HEK293 (cell line): ENCODE results near the gene FGFR2.
A peak's percentile ranks its signal among the peaks of the same experiment; 100 is the strongest.

Experiments
- IKZF3 ChIP-seq: fragments of 450-650 bp; IDR thresholded peaks from 2 replicates; pipeline ENCODE4 v1.5.0; 2018; ENCODE audit warnings: missing biosample characterization, mild to moderate bottlenecking, missing genetic modification characterization, moderate library complexity
- KLF7 ChIP-seq: fragments of 450-650 bp; formaldehyde crosslinking; IDR thresholded peaks from 2 replicates; pipeline ENCODE4 v1.5.1; 2016; ENCODE audit warnings: missing biosample characterization, missing genetic modification characterization, borderline replicate concordance
- MEIS1 ChIP-seq: sonication (generic); formaldehyde crosslinking; IDR thresholded peaks from 2 replicates; pipeline ENCODE4 v1.8.1; 2022; ENCODE audit warnings: missing genetic modification reagents, mild to moderate bottlenecking, borderline replicate concordance
- SCRT2 ChIP-seq: fragments of 450-650 bp; formaldehyde crosslinking; IDR thresholded peaks from 2 replicates; pipeline ENCODE4 v1.5.1; 2016; ENCODE audit warnings: missing biosample characterization, missing genetic modification characterization
- TCF7L2 ChIP-seq: IDR thresholded peaks from 2 replicates; pipeline ENCODE4 v1.6.1; 2011; ENCODE audit warnings: low read depth, mild to moderate bottlenecking, inconsistent platforms, low read length, moderate library complexity, borderline replicate concordance
- WT1 ChIP-seq: fragments of 450-650 bp; formaldehyde crosslinking; IDR thresholded peaks from 2 replicates; pipeline ENCODE4 v1.5.1; 2016; ENCODE audit warnings: missing biosample characterization, missing genetic modification characterization
- YY2 ChIP-seq: fragments of 450-650 bp; formaldehyde crosslinking; IDR thresholded peaks from 2 replicates; pipeline ENCODE4 v1.5.1; 2016; ENCODE audit warnings: missing biosample characterization, missing genetic modification characterization
- ZBTB7A ChIP-seq: fragments of 450-650 bp; formaldehyde crosslinking; IDR thresholded peaks from 2 replicates; pipeline ENCODE4 v1.5.1; 2016; ENCODE audit warnings: low read depth, missing biosample characterization, missing genetic modification characterization
- ZFP37 ChIP-seq: fragments of 450-650 bp; formaldehyde crosslinking; IDR thresholded peaks from 2 replicates; pipeline ENCODE4 v1.5.1; 2016; ENCODE audit warnings: missing biosample characterization, missing genetic modification characterization
- ZFP41 ChIP-seq: fragments of 450-650 bp; formaldehyde crosslinking; IDR thresholded peaks from 2 replicates; pipeline ENCODE4 v1.5.1; 2016; ENCODE audit warnings: missing biosample characterization, missing genetic modification characterization, borderline replicate concordance
- ZNF121 ChIP-seq: fragments of 450-650 bp; formaldehyde crosslinking; IDR thresholded peaks from 2 replicates; pipeline ENCODE4 v1.5.1; 2016; ENCODE audit warnings: missing biosample characterization, missing genetic modification characterization
- ZNF146 ChIP-seq: fragments of 450-650 bp; formaldehyde crosslinking; IDR thresholded peaks from 2 replicates; pipeline ENCODE4 v1.5.1; 2016; ENCODE audit warnings: missing biosample characterization, missing genetic modification characterization
- ZNF155 ChIP-seq: fragments of 450-650 bp; formaldehyde crosslinking; IDR thresholded peaks from 2 replicates; pipeline ENCODE4 v1.5.1; 2016; ENCODE audit warnings: missing biosample characterization, missing genetic modification characterization
- ZNF174 ChIP-seq: fragments of 450-650 bp; formaldehyde crosslinking; IDR thresholded peaks from 2 replicates; pipeline ENCODE4 v1.5.0; 2017; ENCODE audit warnings: missing biosample characterization, mild to moderate bottlenecking, missing genetic modification characterization
- ZNF184 ChIP-seq: fragments of 450-650 bp; IDR thresholded peaks from 2 replicates; pipeline ENCODE4 v1.5.1; 2018; ENCODE audit warnings: missing biosample characterization, mild to moderate bottlenecking, missing genetic modification characterization
- ZNF223 ChIP-seq: fragments of 450-650 bp; formaldehyde crosslinking; IDR thresholded peaks from 2 replicates; pipeline ENCODE4 v1.5.1; 2016; ENCODE audit warnings: missing biosample characterization, missing genetic modification characterization
- ZNF248 ChIP-seq: fragments of 450-650 bp; formaldehyde crosslinking; IDR thresholded peaks from 2 replicates; pipeline ENCODE4 v1.5.1; 2017; ENCODE audit warnings: missing biosample characterization, missing genetic modification characterization
- ZNF341 ChIP-seq: fragments of 450-650 bp; formaldehyde crosslinking; IDR thresholded peaks from 2 replicates; pipeline ENCODE4; 2016; ENCODE audit warnings: low read depth, missing biosample characterization, missing genetic modification characterization
- ZNF391 ChIP-seq: fragments of 450-650 bp; formaldehyde crosslinking; IDR thresholded peaks from 2 replicates; pipeline ENCODE4 v1.5.1; 2016; ENCODE audit warnings: low read depth, missing biosample characterization, missing genetic modification characterization, borderline replicate concordance
- ZNF416 ChIP-seq: fragments of 450-650 bp; formaldehyde crosslinking; IDR thresholded peaks from 2 replicates; pipeline ENCODE4 v1.5.1; 2016; ENCODE audit warnings: missing biosample characterization, missing genetic modification characterization
- ZNF510 ChIP-seq: fragments of 450-650 bp; formaldehyde crosslinking; IDR thresholded peaks from 2 replicates; pipeline ENCODE4 v1.5.1; 2018; ENCODE audit warnings: mild to moderate bottlenecking, missing genetic modification characterization, missing biosample characterization; ENCODE audit not compliant: insufficient replicate concordance
- ZNF623 ChIP-seq: fragments of 450-650 bp; formaldehyde crosslinking; IDR thresholded peaks from 2 replicates; pipeline ENCODE4 v1.5.1; 2016; ENCODE audit warnings: missing biosample characterization, missing genetic modification characterization
- ZNF624 ChIP-seq: fragments of 450-650 bp; formaldehyde crosslinking; IDR thresholded peaks from 2 replicates; pipeline ENCODE4 v1.5.1; 2017; ENCODE audit warnings: missing biosample characterization, missing genetic modification characterization
- ZNF660 ChIP-seq: fragments of 450-650 bp; IDR thresholded peaks from 2 replicates; pipeline ENCODE4 v1.5.1; 2018; ENCODE audit warnings: missing biosample characterization, mild to moderate bottlenecking, missing genetic modification characterization
- ZNF677 ChIP-seq: fragments of 450-650 bp; IDR thresholded peaks from 2 replicates; pipeline ENCODE4 v1.5.0; 2018; ENCODE audit warnings: missing biosample characterization, mild to moderate bottlenecking, missing genetic modification characterization, moderate library complexity
- ZNF792 ChIP-seq: fragments of 450-650 bp; formaldehyde crosslinking; IDR thresholded peaks from 2 replicates; pipeline ENCODE4 v1.5.1; 2016; ENCODE audit warnings: missing biosample characterization, missing genetic modification characterization
- TF ChIP-seq, protein P1 (sequence below): fragments of 450-650 bp; formaldehyde crosslinking; IDR thresholded peaks from 2 replicates; pipeline ENCODE4 v1.5.1; 2016; ENCODE audit warnings: missing biosample characterization, missing genetic modification characterization
- TF ChIP-seq, protein P2 (sequence below): fragments of 450-650 bp; formaldehyde crosslinking; IDR thresholded peaks from 2 replicates; pipeline ENCODE4 v1.5.0; 2017; ENCODE audit warnings: missing biosample characterization, missing genetic modification characterization, borderline replicate concordance
- TF ChIP-seq, protein P3 (sequence below): fragments of 450-650 bp; IDR thresholded peaks from 2 replicates; pipeline ENCODE4 v1.5.1; 2018; ENCODE audit warnings: missing biosample characterization, mild to moderate bottlenecking, missing genetic modification characterization
- TF ChIP-seq, protein P4 (sequence below): fragments of 450-650 bp; formaldehyde crosslinking; IDR thresholded peaks from 2 replicates; pipeline ENCODE4 v1.5.1; 2016; ENCODE audit warnings: missing biosample characterization, missing genetic modification characterization, low read depth
- TF ChIP-seq, protein P5 (sequence below): fragments of 450-650 bp; formaldehyde crosslinking; IDR thresholded peaks from 2 replicates; pipeline ENCODE4 v1.5.1; 2016; ENCODE audit warnings: missing biosample characterization, missing genetic modification characterization

FGFR2 gene

DNA sequence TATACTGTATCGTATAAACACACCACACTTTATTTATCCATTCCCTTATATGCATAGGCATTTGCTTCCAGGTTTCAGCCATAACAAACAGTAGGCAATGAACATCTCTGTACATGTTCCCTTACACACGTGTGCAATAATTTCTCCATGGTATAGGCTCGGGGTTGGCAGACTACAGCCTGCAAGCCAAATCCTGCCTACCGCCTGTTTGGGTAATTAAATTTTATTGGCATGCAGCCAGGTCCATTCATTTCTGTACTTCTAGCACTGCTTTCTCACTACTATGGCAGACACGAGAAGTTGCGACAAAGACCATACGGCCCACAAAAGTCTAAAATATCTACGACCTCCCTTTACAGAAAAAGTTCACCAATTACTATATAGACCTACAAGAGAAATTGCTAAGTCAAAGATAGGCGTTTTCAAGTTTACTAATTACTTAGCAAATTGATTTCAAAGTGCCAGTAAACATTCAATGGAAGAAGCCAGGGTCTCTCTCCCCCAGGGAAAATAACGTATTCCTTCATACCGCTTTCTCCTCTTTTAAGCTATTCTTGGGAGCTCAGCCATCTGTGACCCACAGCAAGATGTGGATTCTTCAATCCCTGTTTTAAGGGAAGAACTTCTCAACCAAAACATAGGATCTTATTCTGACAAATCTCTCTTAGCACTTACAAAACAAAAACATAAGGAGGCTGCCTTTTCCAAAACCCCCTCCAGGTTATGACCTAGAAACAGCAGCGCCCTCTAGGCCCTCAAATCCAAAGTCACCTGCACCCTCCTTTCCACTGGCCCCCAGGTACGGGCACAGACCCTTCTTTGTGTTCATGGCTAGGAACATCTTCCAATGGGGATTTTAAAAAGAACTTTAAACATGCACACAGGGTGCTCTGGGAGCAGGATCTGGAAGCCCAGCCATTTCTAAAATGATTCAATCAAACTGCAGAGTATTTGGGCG lies 100.5 kb downstream of the FGFR2 start (continued):
- TF ChIP-seq ZNF248 (tag by site-specific recombination): no peak
- TF ChIP-seq, protein P1, sequence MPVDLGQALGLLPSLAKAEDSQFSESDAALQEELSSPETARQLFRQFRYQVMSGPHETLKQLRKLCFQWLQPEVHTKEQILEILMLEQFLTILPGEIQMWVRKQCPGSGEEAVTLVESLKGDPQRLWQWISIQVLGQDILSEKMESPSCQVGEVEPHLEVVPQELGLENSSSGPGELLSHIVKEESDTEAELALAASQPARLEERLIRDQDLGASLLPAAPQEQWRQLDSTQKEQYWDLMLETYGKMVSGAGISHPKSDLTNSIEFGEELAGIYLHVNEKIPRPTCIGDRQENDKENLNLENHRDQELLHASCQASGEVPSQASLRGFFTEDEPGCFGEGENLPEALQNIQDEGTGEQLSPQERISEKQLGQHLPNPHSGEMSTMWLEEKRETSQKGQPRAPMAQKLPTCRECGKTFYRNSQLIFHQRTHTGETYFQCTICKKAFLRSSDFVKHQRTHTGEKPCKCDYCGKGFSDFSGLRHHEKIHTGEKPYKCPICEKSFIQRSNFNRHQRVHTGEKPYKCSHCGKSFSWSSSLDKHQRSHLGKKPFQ (tag by site-specific recombination): no peak
- TF ChIP-seq, protein P2, sequence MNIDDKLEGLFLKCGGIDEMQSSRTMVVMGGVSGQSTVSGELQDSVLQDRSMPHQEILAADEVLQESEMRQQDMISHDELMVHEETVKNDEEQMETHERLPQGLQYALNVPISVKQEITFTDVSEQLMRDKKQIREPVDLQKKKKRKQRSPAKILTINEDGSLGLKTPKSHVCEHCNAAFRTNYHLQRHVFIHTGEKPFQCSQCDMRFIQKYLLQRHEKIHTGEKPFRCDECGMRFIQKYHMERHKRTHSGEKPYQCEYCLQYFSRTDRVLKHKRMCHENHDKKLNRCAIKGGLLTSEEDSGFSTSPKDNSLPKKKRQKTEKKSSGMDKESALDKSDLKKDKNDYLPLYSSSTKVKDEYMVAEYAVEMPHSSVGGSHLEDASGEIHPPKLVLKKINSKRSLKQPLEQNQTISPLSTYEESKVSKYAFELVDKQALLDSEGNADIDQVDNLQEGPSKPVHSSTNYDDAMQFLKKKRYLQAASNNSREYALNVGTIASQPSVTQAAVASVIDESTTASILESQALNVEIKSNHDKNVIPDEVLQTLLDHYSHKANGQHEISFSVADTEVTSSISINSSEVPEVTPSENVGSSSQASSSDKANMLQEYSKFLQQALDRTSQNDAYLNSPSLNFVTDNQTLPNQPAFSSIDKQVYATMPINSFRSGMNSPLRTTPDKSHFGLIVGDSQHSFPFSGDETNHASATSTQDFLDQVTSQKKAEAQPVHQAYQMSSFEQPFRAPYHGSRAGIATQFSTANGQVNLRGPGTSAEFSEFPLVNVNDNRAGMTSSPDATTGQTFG (tag by site-specific recombination): no peak
- no peak for TF ChIP-seq KLF7 (tag by site-specific recombination)
- TF ChIP-seq ZNF660 (tag by site-specific recombination): peak; percentile 72
- TF ChIP-seq TCF7L2: no peak
- TF ChIP-seq ZFP41 (tag by site-specific recombination): no peak
- no peak for TF ChIP-seq ZNF121 (tag by site-specific recombination)
- TF ChIP-seq ZNF510 (tag by site-specific recombination): peak; percentile 17
- no peak for TF ChIP-seq ZNF391 (tag by site-specific recombination)
- TF ChIP-seq ZNF416 (tag by site-specific recombination): no peak
- 0 out of 2 replicates have a peak, but pooled peaks have one; percentile 27 for TF ChIP-seq SCRT2
- no peak for TF ChIP-seq ZNF223 (tag by site-specific recombination)
- no peak for TF ChIP-seq ZBTB7A (tag by site-specific recombination)
- TF ChIP-seq ZNF624: peak; percentile 45; the same call in 1 of the 2 replicates
- TF ChIP-seq ZNF623 (tag by site-specific recombination): no peak
- no peak for TF ChIP-seq IKZF3 (tag by site-specific recombination)
- TF ChIP-seq ZNF677: no peak
- TF ChIP-seq MEIS1 (CRISPR knock-in tag): no peak
- TF ChIP-seq ZNF155 (tag by site-specific recombination): no peak
- TF ChIP-seq ZNF184: peak; percentile 80; the same call in 1 of the 2 replicates
- no peak for TF ChIP-seq ZFP37 (tag by site-specific recombination)
- TF ChIP-seq WT1 (tag by site-specific recombination): no peak
- TF ChIP-seq, protein P3, sequence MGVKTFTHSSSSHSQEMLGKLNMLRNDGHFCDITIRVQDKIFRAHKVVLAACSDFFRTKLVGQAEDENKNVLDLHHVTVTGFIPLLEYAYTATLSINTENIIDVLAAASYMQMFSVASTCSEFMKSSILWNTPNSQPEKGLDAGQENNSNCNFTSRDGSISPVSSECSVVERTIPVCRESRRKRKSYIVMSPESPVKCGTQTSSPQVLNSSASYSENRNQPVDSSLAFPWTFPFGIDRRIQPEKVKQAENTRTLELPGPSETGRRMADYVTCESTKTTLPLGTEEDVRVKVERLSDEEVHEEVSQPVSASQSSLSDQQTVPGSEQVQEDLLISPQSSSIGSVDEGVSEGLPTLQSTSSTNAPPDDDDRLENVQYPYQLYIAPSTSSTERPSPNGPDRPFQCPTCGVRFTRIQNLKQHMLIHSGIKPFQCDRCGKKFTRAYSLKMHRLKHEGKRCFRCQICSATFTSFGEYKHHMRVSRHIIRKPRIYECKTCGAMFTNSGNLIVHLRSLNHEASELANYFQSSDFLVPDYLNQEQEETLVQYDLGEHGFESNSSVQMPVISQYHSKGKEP: peak; percentile 90
- no peak for TF ChIP-seq ZNF146 (tag by site-specific recombination)
- TF ChIP-seq ZNF174 (tag by site-specific recombination): no peak
- TF ChIP-seq, protein P4, sequence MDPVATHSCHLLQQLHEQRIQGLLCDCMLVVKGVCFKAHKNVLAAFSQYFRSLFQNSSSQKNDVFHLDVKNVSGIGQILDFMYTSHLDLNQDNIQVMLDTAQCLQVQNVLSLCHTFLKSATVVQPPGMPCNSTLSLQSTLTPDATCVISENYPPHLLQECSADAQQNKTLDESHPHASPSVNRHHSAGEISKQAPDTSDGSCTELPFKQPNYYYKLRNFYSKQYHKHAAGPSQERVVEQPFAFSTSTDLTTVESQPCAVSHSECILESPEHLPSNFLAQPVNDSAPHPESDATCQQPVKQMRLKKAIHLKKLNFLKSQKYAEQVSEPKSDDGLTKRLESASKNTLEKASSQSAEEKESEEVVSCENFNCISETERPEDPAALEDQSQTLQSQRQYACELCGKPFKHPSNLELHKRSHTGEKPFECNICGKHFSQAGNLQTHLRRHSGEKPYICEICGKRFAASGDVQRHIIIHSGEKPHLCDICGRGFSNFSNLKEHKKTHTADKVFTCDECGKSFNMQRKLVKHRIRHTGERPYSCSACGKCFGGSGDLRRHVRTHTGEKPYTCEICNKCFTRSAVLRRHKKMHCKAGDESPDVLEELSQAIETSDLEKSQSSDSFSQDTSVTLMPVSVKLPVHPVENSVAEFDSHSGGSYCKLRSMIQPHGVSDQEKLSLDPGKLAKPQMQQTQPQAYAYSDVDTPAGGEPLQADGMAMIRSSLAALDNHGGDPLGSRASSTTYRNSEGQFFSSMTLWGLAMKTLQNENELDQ (tag by site-specific recombination): no peak
- no peak for TF ChIP-seq YY2 (tag by site-specific recombination)
- TF ChIP-seq ZNF792 (tag by site-specific recombination): no peak
- no peak for TF ChIP-seq ZNF341
- TF ChIP-seq, protein P5, sequence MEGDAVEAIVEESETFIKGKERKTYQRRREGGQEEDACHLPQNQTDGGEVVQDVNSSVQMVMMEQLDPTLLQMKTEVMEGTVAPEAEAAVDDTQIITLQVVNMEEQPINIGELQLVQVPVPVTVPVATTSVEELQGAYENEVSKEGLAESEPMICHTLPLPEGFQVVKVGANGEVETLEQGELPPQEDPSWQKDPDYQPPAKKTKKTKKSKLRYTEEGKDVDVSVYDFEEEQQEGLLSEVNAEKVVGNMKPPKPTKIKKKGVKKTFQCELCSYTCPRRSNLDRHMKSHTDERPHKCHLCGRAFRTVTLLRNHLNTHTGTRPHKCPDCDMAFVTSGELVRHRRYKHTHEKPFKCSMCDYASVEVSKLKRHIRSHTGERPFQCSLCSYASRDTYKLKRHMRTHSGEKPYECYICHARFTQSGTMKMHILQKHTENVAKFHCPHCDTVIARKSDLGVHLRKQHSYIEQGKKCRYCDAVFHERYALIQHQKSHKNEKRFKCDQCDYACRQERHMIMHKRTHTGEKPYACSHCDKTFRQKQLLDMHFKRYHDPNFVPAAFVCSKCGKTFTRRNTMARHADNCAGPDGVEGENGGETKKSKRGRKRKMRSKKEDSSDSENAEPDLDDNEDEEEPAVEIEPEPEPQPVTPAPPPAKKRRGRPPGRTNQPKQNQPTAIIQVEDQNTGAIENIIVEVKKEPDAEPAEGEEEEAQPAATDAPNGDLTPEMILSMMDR (tag by site-specific recombination): no peak
